ENCODE data around the gene KRTAP10-2. TPM values are rescaled to one million over a fixed set of nuclear protein-coding genes. Genes with fewer than 3 reads are reported as not detected.

Gene KRTAP10-2
- total RNA-seq, 4 donors from 2014 or later: not detected

- Histone ChIP-seq H3K4me1 (peaks cover 0 to 10% (median 6%) of the 10 kb centered on the region in 4 donors), H3K27me3 (no peaks in the 10 kb centered on the region), H3K36me3 (no peaks in the 10 kb centered on the region), H3K27ac (no peak overlapping the region), H3K4me3 (no peak overlapping the region), H3K9me3 (no peaks in the 10 kb centered on the region)
- no peak for DNase-seq
- no peak for TF ChIP-seq CTCF (IDR thresholded peaks at IDR 0.05)
Observed at GRCh38 chr21:44512496-44513388, 38.6 kb downstream of the KRTAP10-2 start.

- no peak overlapping the region for H3K27ac ChIP-seq
- DNase-seq: no peak
- no peaks in the 10 kb centered on the region for H3K27me3 ChIP-seq
- no peaks in the 10 kb centered on the region for H3K9me3 ChIP-seq
- no peaks in the 10 kb centered on the region for H3K36me3 ChIP-seq
- H3K4me1 ChIP-seq: peaks cover 0 to 10% (median 6%) of the 10 kb centered on the region in 4 donors
- TF ChIP-seq POLR2A (IDR thresholded peaks at IDR 0.05) (no peak), CTCF (IDR thresholded peaks at IDR 0.05) (no peak)
- H3K4me3 ChIP-seq: no peak overlapping the region
Observed at GRCh38 chr21:44511938-44512275, 39.4 kb downstream of the KRTAP10-2 start.

GRCh38 chr21:44511219-44511937 lies 39.9 kb downstream of the KRTAP10-2 start:
- no peak for DNase-seq
- no peaks in the 10 kb centered on the region for H3K27me3 ChIP-seq
- H3K9me3 ChIP-seq: no peaks in the 10 kb centered on the region
- TF ChIP-seq CTCF (IDR thresholded peaks at IDR 0.05): no peak
- TF ChIP-seq POLR2A (IDR thresholded peaks at IDR 0.05): no peak
- H3K27ac ChIP-seq: no peak overlapping the region
- H3K4me1 ChIP-seq: peaks cover 0 to 10% (median 6%) of the 10 kb centered on the region in 4 donors
- no peaks in the 10 kb centered on the region for H3K36me3 ChIP-seq
- H3K4me3 ChIP-seq: no peak overlapping the region

- Histone ChIP-seq H3K27me3 (no peaks in the 10 kb centered on the region), H3K27ac (no peak overlapping the region), H3K36me3 (no peaks in the 10 kb centered on the region), H3K9me3 (no peaks in the 10 kb centered on the region), H3K4me1 (peaks cover 0 to 10% (median 6%) of the 10 kb centered on the region in 4 donors), H3K4me3 (peak overlapping the region in 3 of 4 donors; percentile 24 to 43 (median 38))
- TF ChIP-seq POLR2A (IDR thresholded peaks at IDR 0.05): no peak
- TF ChIP-seq CTCF (IDR thresholded peaks at IDR 0.05): peak; percentile 51 to 85 (median 83)
- DNase-seq: peak; percentile 52 to 83 (median 81)
Observed at GRCh38 chr21:44510508-44511218, 40.6 kb downstream of the KRTAP10-2 start.

- H3K4me3 ChIP-seq: peak overlapping the region in 2 of 4 donors; percentile 24 to 43
- no peaks in the 10 kb centered on the region for H3K27me3 ChIP-seq
- no peak overlapping the region for H3K27ac ChIP-seq
- H3K4me1 ChIP-seq: peaks cover 0 to 10% (median 6%) of the 10 kb centered on the region in 4 donors
- TF ChIP-seq POLR2A (IDR thresholded peaks at IDR 0.05) (no peak), CTCF (IDR thresholded peaks at IDR 0.05) (no peak)
- no peak for DNase-seq
- H3K36me3 ChIP-seq: no peaks in the 10 kb centered on the region
- no peaks in the 10 kb centered on the region for H3K9me3 ChIP-seq
Observed at GRCh38 chr21:44510109-44510507, 41.2 kb downstream of the KRTAP10-2 start.

Data from Peyer's patch (tissue), 4 donors.